ENCODE results near the gene RBBP4. TPM values are rescaled to one million over a fixed set of nuclear protein-coding genes. Genes with fewer than 3 reads are reported as not detected.

RBBP4 gene
- total RNA-seq, 5 donors from 2014 or later (not counting 1 experiment from before 2014, with no cell fraction given), result 150 to 162 (median 158) TPM

DNA sequence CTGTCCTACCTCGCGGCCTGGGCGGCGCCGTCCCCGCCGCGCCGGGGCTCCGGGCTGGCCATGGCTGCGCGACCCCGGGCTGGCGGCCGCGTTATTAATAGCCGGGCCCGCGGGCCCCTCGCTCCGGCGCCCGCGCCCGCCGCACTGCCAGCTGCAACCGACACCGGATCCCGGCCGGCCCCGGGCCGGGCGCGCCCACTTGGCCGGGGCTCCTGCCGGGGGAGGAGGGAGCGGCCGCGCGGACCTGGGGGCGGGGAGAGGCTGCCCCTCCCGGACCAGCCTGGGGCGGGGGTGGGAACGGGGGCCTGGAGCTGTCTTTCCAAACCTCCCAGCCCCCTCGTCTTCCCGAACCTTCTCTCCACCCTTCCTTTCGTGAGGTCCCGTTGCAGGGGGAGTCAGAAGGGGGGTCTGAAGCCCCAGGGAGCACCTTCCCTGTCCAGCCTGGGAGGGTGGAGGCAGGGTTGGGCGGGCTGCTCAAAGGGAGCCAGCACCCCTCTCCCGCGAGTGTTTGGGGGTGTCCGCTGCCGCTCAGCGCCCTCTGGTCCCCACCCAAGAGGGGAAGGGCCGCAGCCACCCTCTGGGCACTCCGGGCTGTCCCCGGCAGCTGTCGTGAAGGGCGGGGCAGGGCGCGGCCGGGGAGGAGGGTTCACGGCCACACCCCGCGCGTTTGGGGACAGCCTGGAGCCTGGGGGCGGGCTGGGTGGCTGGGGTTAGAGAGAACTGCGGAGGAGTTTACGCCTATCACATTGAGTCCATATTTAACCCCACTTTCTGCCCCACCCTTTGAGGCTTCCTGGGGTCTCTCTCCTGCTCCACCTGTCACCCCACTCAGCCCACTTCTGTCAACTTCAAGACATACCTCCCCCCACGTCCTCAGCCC, 51.8 kb downstream of the RBBP4 start, which contains the start of gene SYNC:
Gene SYNC, minus strand, starts transcription at position 172 of the 880 bp plus-strand sequence. Its CDS starts 110 bp downstream, at position 62.
- H3K4me3 ChIP-seq (ENCODE audit: control insufficient read depth in 1 of 2, extremely low read depth in 1 of 2, low read length in 1 of 2), result peak within 1 kb of the TSS; percentile 17 to 53
- H3K4me1 ChIP-seq (ENCODE audit: control insufficient read depth in 1 of 2, extremely low read depth in 1 of 2, insufficient read depth in 2 of 2, low read length in 2 of 2), result peaks cover 0 to 15% of the 10 kb centered on the region in 2 experiments
- ChIA-PET CTCF (interaction anchor here in 1 of 2 donors (1.4 kb wide), 1 partner anchor 9 kb away, joined by 3 read pairs; no protein-coding TSS in a partner anchor), POLR2A (no interaction called here)
- peaks cover 0 to 57% of the 10 kb centered on the region in 2 experiments for H3K27me3 ChIP-seq (replicated peaks in 1 of 2; ENCODE audit: control insufficient read depth in 2 of 2, extremely low read depth in 1 of 2, insufficient read depth in 2 of 2, low read length in 1 of 2)
- no peak within 1 kb of the TSS for H3K27ac Mint-ChIP-seq
- H3K27me3 Mint-ChIP-seq, result peaks cover 35 to 52% of the 10 kb centered on the region in 2 donors
- no peaks in the 10 kb centered on the region for H3K36me3 ChIP-seq (ENCODE audit: control insufficient read depth in 2 of 2, extremely low read depth in 1 of 2, insufficient read depth in 1 of 2, low read length in 1 of 2)
- H3K9me3 Mint-ChIP-seq, result no peaks in the 10 kb centered on the region
- no peak for DNase-seq
- ATAC-seq (replicated peaks in 1 of 4), result peak; percentile 27 to 54 (median 40)
- WGBS (ENCODE audit: insufficient coverage), result 4% methylated on average over 46 of the region's 70 CpGs
- H3K4me1 Mint-ChIP-seq, result peaks cover 9 to 13% (median 9%) of the 10 kb centered on the region in 3 donors
- H3K36me3 Mint-ChIP-seq, result peaks cover 6% of the 10 kb centered on the region
- no peak within 1 kb of the TSS for H3K27ac ChIP-seq (ENCODE audit: low read length)
- no peaks in the 10 kb centered on the region for H3K9me3 ChIP-seq
- peak within 1 kb of the TSS; percentile 56 to 60 (median 56) for H3K4me3 Mint-ChIP-seq

DNA sequence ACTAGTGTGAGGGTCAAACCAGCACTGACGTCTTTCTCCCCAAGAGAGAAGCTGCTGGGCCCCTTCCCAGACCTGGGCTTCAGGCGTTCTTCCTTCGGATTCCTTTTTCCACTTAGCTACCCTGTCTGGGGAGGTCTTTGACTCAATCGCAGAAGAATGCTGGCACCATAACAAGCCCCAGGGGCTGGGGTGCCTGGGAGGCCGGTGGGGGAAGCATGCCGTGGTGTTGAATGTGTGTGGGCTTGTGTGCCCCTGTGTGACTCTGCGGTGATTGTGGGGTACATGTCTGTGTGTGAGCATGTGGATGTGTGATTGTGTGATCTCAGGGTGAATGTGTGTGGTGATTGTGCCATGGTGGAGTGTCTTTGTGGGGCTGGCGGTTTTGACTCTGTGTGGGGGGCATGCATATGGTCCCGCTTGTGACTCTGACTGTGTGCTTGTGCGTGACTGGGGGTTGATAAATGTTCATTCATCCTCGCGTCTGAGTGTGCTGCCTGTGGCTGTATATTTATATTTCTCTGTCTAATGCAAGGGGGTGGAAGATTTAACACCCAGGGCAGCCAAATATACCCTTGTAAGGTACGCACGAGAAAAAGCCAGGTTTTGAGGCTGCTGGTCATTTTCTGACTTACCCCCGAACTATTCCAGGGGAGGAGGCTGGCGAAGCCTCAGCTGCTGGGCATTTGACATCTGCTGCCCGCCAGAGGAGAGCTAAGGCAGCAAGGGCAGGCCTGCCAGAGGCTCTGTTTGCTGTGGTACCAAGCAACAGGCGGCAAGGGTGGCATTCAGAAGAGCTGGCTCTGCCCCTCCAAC, 52.7 kb downstream of the RBBP4 start:
- ChIA-PET CTCF (interaction anchor here (0.6 to 1.4 kb wide), 2 partner anchors 8 to 32 kb away, joined by 3 read pairs; no protein-coding TSS in a partner anchor), POLR2A (no interaction called here)
- DNase-seq (no peak), ATAC-seq (replicated peaks in 1 of 4) (no peak)
- WGBS (ENCODE audit: insufficient coverage), result 64% methylated on average over 12 of the region's 18 CpGs
- Histone ChIP-seq H3K36me3 (ENCODE audit: control insufficient read depth in 2 of 2, extremely low read depth in 1 of 2, insufficient read depth in 1 of 2, low read length in 1 of 2) (no peaks in the 10 kb centered on the region), H3K27ac (ENCODE audit: low read length) (no peak overlapping the region), H3K27me3 (replicated peaks in 1 of 2; ENCODE audit: control insufficient read depth in 2 of 2, extremely low read depth in 1 of 2, insufficient read depth in 2 of 2, low read length in 1 of 2) (peaks cover 0 to 57% of the 10 kb centered on the region in 2 experiments), H3K4me1 (ENCODE audit: control insufficient read depth in 1 of 2, extremely low read depth in 1 of 2, insufficient read depth in 2 of 2, low read length in 2 of 2) (peaks cover 0 to 15% of the 10 kb centered on the region in 2 experiments), H3K9me3 (no peaks in the 10 kb centered on the region), H3K4me3 (ENCODE audit: control insufficient read depth in 1 of 2, extremely low read depth in 1 of 2, low read length in 1 of 2) (no peak overlapping the region)
- H3K4me3 Mint-ChIP-seq, result peak overlapping the region; percentile 53 to 56 (median 56)
- H3K9me3 Mint-ChIP-seq, result no peaks in the 10 kb centered on the region
- H3K4me1 Mint-ChIP-seq, result peaks cover 9 to 13% (median 9%) of the 10 kb centered on the region in 3 donors
- no peak overlapping the region for H3K27ac Mint-ChIP-seq
- H3K27me3 Mint-ChIP-seq, result peaks cover 35 to 52% of the 10 kb centered on the region in 2 donors
- H3K36me3 Mint-ChIP-seq, result peaks cover 6% of the 10 kb centered on the region

GRCh38 chr1:32705516-32705915, 54.5 kb downstream of the RBBP4 start:
- no peaks in the 10 kb centered on the region for H3K36me3 ChIP-seq (ENCODE audit: control insufficient read depth in 2 of 2, extremely low read depth in 1 of 2, insufficient read depth in 1 of 2, low read length in 1 of 2)
- Mint-ChIP-seq H3K9me3 (no peaks in the 10 kb centered on the region), H3K27ac (no peak overlapping the region), H3K27me3 (peaks cover 35 to 49% of the 10 kb centered on the region in 2 donors), H3K4me3 (no peak overlapping the region), H3K36me3 (peaks cover 6% of the 10 kb centered on the region), H3K4me1 (peaks cover 9 to 13% (median 9%) of the 10 kb centered on the region in 3 donors)
- peaks cover 0 to 15% of the 10 kb centered on the region in 2 experiments for H3K4me1 ChIP-seq (ENCODE audit: control insufficient read depth in 1 of 2, extremely low read depth in 1 of 2, insufficient read depth in 2 of 2, low read length in 2 of 2)
- H3K27me3 ChIP-seq (replicated peaks in 1 of 2; ENCODE audit: control insufficient read depth in 2 of 2, extremely low read depth in 1 of 2, insufficient read depth in 2 of 2, low read length in 1 of 2), result peaks cover 0 to 54% of the 10 kb centered on the region in 2 experiments
- DNase-seq, result no peak
- no peak for ATAC-seq (replicated peaks in 1 of 4)
- ChIA-PET POLR2A (interaction anchor here in 1 of 2 donors (0.6 kb wide), 1 partner anchor 111 kb away, joined by 4 read pairs; no protein-coding TSS in a partner anchor), CTCF (interaction anchor here in 1 of 2 donors (0.9 kb wide), 1 partner anchor 68 kb away, joined by 3 read pairs; no protein-coding TSS in a partner anchor)
- 78% methylated on average over 7 of the region's 7 CpGs for WGBS (ENCODE audit: insufficient coverage)
- H3K4me3 ChIP-seq (ENCODE audit: control insufficient read depth in 1 of 2, extremely low read depth in 1 of 2, low read length in 1 of 2), result no peak overlapping the region
- no peak overlapping the region for H3K27ac ChIP-seq (ENCODE audit: low read length)
- H3K9me3 ChIP-seq, result no peaks in the 10 kb centered on the region

DNA sequence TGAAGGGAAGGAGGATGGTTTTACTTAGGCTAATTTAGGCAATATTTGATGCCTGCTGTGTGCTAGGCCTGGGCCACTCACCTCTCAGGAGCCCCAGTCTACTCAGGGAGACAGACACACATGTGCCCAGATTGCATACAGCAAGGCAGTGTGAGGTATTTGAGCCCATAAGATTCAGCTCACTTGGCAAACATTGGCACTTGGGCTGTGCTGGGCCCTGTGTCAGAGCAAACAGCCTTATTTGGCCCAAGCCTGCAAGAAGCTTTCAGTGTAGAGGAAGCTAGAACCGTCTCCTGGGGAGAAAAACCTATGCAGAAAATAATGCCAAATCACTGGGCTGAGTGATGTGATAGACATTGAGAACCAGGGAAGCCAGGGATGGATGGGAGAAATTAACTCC, 55.5 kb downstream of the RBBP4 start:
- Histone ChIP-seq H3K27me3 (replicated peaks in 1 of 2; ENCODE audit: control insufficient read depth in 2 of 2, extremely low read depth in 1 of 2, insufficient read depth in 2 of 2, low read length in 1 of 2) (peaks cover 0 to 51% of the 10 kb centered on the region in 2 experiments), H3K4me3 (ENCODE audit: control insufficient read depth in 1 of 2, extremely low read depth in 1 of 2, low read length in 1 of 2) (no peak overlapping the region), H3K36me3 (ENCODE audit: control insufficient read depth in 2 of 2, extremely low read depth in 1 of 2, insufficient read depth in 1 of 2, low read length in 1 of 2) (no peaks in the 10 kb centered on the region), H3K4me1 (ENCODE audit: control insufficient read depth in 1 of 2, extremely low read depth in 1 of 2, insufficient read depth in 2 of 2, low read length in 2 of 2) (peaks cover 0 to 15% of the 10 kb centered on the region in 2 experiments), H3K9me3 (no peaks in the 10 kb centered on the region), H3K27ac (ENCODE audit: low read length) (no peak overlapping the region)
- Mint-ChIP-seq H3K27ac (no peak overlapping the region), H3K9me3 (no peaks in the 10 kb centered on the region), H3K27me3 (peaks cover 35 to 43% of the 10 kb centered on the region in 2 donors), H3K4me1 (peaks cover 9 to 13% (median 9%) of the 10 kb centered on the region in 3 donors), H3K36me3 (peaks cover 6% of the 10 kb centered on the region), H3K4me3 (no peak overlapping the region)
- CTCF ChIA-PET, result no interaction called here
- ATAC-seq (replicated peaks in 1 of 4), result no peak
- DNase-seq, result no peak
- 90% methylated on average over 1 of the region's 1 CpG for WGBS (ENCODE audit: insufficient coverage)
- POLR2A ChIA-PET, result no interaction called here

DNA sequence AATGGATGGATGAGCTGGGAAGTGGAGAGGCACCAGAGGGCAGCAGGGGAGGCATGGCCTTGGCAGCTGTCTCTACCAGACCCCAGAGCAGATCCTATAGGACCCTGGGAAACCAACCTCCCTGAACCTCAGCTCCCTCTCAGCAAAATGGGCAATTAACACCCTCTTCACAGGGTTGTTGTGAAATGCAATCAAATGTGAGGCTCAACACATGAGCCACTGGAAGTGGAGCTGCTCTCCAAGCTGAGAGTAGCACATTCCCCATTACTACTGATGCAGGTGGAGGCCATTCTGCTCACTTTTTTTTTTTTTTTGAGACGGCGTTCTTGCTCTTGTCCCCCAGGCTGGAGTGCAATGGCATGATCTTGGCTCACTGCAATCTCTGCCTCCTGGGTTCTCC, 58.1 kb downstream of the RBBP4 start:
- Mint-ChIP-seq H3K36me3 (peaks cover 4% of the 10 kb centered on the region), H3K27ac (no peak overlapping the region), H3K27me3 (peaks cover 22 to 26% of the 10 kb centered on the region in 2 donors), H3K9me3 (no peaks in the 10 kb centered on the region), H3K4me3 (no peak overlapping the region), H3K4me1 (peaks cover 0 to 5% (median 3%) of the 10 kb centered on the region in 3 donors)
- Histone ChIP-seq H3K27ac (ENCODE audit: low read length) (no peak overlapping the region), H3K27me3 (replicated peaks in 1 of 2; ENCODE audit: control insufficient read depth in 2 of 2, extremely low read depth in 1 of 2, insufficient read depth in 2 of 2, low read length in 1 of 2) (peaks cover 0 to 32% of the 10 kb centered on the region in 2 experiments), H3K9me3 (no peaks in the 10 kb centered on the region), H3K4me1 (ENCODE audit: control insufficient read depth in 1 of 2, extremely low read depth in 1 of 2, insufficient read depth in 2 of 2, low read length in 2 of 2) (peaks cover 0 to 9% of the 10 kb centered on the region in 2 experiments), H3K4me3 (ENCODE audit: control insufficient read depth in 1 of 2, extremely low read depth in 1 of 2, low read length in 1 of 2) (no peak overlapping the region), H3K36me3 (ENCODE audit: control insufficient read depth in 2 of 2, extremely low read depth in 1 of 2, insufficient read depth in 1 of 2, low read length in 1 of 2) (no peaks in the 10 kb centered on the region)
- CTCF ChIA-PET, result interaction anchor here (0.6 to 2.4 kb wide), 3 partner anchors 64 to 188 kb away, joined by 3 to 8 read pairs (median 6); no protein-coding TSS in a partner anchor
- DNase-seq, result no peak
- POLR2A ChIA-PET, result no interaction called here
- no CpG with 5 or more reads among the region's 2 CpGs for WGBS (ENCODE audit: insufficient coverage)
- ATAC-seq (replicated peaks in 1 of 4), result no peak

DNA sequence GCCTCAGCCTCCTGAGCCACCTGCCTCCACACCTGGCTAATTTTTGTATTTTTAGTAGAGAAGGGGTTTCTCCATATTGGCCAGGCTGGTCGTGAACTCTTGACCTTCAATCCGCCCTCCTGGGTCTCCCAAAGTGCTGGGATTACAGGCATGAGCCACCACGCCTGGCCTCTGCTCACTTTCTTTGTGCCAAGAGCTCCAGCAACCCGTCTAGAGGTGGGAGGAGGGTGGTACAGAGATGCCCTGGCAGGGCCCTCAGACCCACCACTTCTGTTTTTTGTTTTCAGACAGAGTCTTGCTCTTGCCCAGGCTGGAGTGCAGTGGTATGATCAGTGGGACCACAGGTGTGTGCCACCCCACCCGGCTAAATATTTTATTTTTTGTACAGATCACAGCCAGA, 58.5 kb downstream of the RBBP4 start:
- Histone ChIP-seq H3K4me3 (ENCODE audit: control insufficient read depth in 1 of 2, extremely low read depth in 1 of 2, low read length in 1 of 2) (no peak overlapping the region), H3K4me1 (ENCODE audit: control insufficient read depth in 1 of 2, extremely low read depth in 1 of 2, insufficient read depth in 2 of 2, low read length in 2 of 2) (peaks cover 0 to 9% of the 10 kb centered on the region in 2 experiments), H3K36me3 (ENCODE audit: control insufficient read depth in 2 of 2, extremely low read depth in 1 of 2, insufficient read depth in 1 of 2, low read length in 1 of 2) (no peaks in the 10 kb centered on the region), H3K27me3 (replicated peaks in 1 of 2; ENCODE audit: control insufficient read depth in 2 of 2, extremely low read depth in 1 of 2, insufficient read depth in 2 of 2, low read length in 1 of 2) (peaks cover 0 to 28% of the 10 kb centered on the region in 2 experiments), H3K9me3 (no peaks in the 10 kb centered on the region), H3K27ac (ENCODE audit: low read length) (no peak overlapping the region)
- Mint-ChIP-seq H3K27ac (no peak overlapping the region), H3K27me3 (peaks cover 18 to 22% of the 10 kb centered on the region in 2 donors), H3K9me3 (no peaks in the 10 kb centered on the region), H3K4me1 (peaks cover 0 to 5% (median 3%) of the 10 kb centered on the region in 3 donors), H3K36me3 (peaks cover 4% of the 10 kb centered on the region), H3K4me3 (no peak overlapping the region)
- ATAC-seq (replicated peaks in 1 of 4), result no peak
- WGBS (ENCODE audit: insufficient coverage), result 95% methylated on average over 3 of the region's 5 CpGs
- CTCF ChIA-PET, result interaction anchor here (0.6 to 2.4 kb wide), 2 partner anchors 63 to 189 kb away, joined by 6 to 8 read pairs; no protein-coding TSS in a partner anchor
- POLR2A ChIA-PET, result no interaction called here
- no peak for DNase-seq
